Spinal cord (tissue), 10 donors: Measurements from ENCODE around the gene RNF31. TPM values are rescaled to one million over a fixed set of nuclear protein-coding genes. Genes with fewer than 3 reads are reported as not detected.
A peak's percentile ranks its signal among the peaks of the same experiment; 100 is the strongest.

Source experiments
- DNase-seq, 6 donors: peaks; one replicate each; pipeline versions ENCODE4 v3.0.0 to v3.0.0-alpha.2; 2013 to 2015; ENCODE audit warnings: low spot score in 6 of 6, low read depth in 4 of 6
- H3K27ac ChIP-seq: one replicate; pipeline ENCODE4 v1.5.1; 2013; ENCODE audit warnings: low read depth, low read length, control low read depth
- H3K27me3 ChIP-seq: one replicate; pipeline ENCODE4 v1.6.1; 2013; ENCODE audit warnings: low read length; ENCODE audit not compliant: control insufficient read depth, insufficient read depth
- H3K36me3 ChIP-seq: one replicate; pipeline ENCODE4 v1.6.1; 2013; ENCODE audit warnings: low read length; ENCODE audit not compliant: control insufficient read depth, insufficient read depth
- H3K4me1 ChIP-seq: one replicate; pipeline ENCODE4 v1.6.1; 2013; ENCODE audit warnings: low read length; ENCODE audit not compliant: control insufficient read depth, insufficient read depth
- H3K4me3 ChIP-seq: one replicate; pipeline ENCODE4 v1.5.1; 2013; ENCODE audit warnings: low read depth, low read length, control low read depth
- H3K9me3 ChIP-seq: one replicate; pipeline ENCODE4 v1.6.1; 2013; ENCODE audit warnings: low read length; ENCODE audit not compliant: control insufficient read depth, insufficient read depth
- WGBS: methylation state at CpG from one replicate; pipeline ENCODE4 v1.1.5; 2013; ENCODE audit warnings: missing lambda C conversion rate; ENCODE audit not compliant: insufficient coverage; 5-methylcytosine and 5-hydroxymethylcytosine counted together
- polyA plus RNA-seq, 2 donors: library from polyadenylated mRNA; unstranded; fragments of 120-200 nt; gene quantifications; one replicate each; pipeline ENCODE4 v1.2.1, GENCODE V29; 2013; ENCODE audit not compliant: insufficient read length in 2 of 2
- total RNA-seq, 2 donors: library from RNA; depleted of rRNA in 1 of 2; stranded (reverse); fragments of 120-200 nt in 1 of 2; fragments of >200 nt in 1 of 2; gene quantifications; one replicate each; pipeline versions ENCODE4 v1.2.3 to v1.2.4, GENCODE V29; 2013 to 2014
- donor health status: healthy.

RNF31 gene
- total and polyA plus RNA-seq, 4 donors = 17.8 to 56.8 (median 48.7) TPM

DNA sequence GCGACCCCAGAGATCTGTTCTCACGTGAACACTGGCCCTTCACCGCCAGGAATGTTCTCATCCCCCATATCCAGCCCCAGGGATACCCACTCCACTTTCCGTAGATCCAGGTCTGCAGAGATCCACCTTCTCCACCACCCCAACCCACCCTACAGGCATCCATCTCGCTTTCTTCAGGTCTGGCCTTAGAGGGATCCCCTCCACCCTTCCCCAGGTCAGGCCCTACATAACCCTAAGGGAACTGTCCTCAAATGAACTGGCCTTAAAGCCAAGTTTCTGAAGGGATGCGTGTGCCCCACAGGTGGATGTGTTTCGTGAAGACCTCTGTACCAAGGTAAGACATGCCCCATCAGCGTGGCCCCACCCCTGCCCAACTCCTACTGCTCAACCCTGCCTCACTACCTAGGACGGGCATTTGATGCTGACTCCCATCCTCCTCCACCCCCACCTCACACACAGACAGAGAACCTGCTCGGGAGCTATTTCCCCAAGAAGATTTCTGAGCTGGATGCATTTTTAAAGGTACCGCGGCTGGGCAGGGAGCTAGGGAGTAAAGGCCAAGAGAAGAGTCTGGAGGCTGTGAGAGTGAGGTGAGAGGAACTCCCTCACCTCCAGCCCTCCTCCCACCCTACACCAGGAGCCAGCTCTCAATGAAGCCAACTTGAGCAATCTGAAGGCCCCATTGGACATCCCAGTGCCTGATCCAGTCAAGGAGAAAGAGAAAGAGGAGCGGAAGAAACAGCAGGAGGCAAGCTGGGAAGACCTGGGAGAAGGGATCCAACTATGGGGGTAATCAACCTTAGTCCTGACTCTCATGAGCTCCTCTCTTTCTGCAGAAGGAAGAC is 10.4 kb upstream of the RNF31 start:
- WGBS = 47% methylated on average over 9 of the region's 13 CpGs
- Histone ChIP-seq H3K9me3 (no peaks in the 10 kb centered on the region), H3K4me1 (peaks cover 51% of the 10 kb centered on the region)

DNA sequence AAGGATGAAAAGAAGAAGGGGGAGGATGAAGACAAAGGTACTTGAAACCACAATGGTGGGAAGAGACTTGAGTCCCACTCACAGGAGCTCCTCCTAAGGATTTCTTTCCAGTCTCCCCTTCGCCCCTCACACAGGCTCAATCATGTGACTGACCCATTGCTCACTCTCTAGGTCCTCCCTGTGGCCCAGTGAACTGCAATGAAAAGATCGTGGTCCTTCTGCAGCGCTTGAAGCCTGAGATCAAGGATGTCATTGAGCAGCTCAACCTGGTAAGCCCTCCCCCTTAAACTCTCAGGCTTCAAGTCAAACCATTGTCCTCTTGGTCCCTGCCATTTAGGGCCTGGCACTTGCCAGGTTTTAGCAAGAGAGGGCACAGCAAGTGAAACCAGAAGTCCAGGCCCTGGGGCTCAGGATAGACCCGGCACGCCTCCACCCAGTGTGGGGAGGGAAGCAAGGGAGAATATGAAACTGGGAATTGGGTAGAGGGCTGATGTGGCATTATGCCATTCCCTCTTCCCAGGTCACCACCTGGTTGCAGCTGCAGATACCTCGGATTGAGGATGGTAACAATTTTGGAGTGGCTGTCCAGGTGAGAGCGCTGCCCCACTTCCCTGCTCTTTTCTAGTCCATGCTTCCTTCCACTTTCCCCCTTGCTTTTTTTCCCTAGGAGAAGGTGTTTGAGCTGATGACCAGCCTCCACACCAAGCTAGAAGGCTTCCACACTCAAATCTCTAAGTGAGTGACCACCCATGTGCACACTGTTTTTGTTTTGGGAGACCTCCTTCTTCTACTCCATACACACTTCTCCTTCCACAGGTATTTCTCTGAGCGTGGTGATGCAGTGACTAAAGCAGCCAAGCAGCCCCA is 9.5 kb upstream of the RNF31 start:
- Histone ChIP-seq H3K4me1 (peaks cover 56% of the 10 kb centered on the region), H3K27ac (no peak overlapping the region)
- WGBS = 92% methylated on average over 6 of the region's 8 CpGs

More for the DNA sequence above, 10.4 kb upstream of the RNF31 start:
- Histone ChIP-seq H3K4me3 (peak overlapping the region; percentile 80), H3K27ac (peak overlapping the region; percentile 25), H3K27me3 (no peaks in the 10 kb centered on the region), H3K36me3 (peaks cover 34% of the 10 kb centered on the region)
- DNase-seq = no peak

DNA sequence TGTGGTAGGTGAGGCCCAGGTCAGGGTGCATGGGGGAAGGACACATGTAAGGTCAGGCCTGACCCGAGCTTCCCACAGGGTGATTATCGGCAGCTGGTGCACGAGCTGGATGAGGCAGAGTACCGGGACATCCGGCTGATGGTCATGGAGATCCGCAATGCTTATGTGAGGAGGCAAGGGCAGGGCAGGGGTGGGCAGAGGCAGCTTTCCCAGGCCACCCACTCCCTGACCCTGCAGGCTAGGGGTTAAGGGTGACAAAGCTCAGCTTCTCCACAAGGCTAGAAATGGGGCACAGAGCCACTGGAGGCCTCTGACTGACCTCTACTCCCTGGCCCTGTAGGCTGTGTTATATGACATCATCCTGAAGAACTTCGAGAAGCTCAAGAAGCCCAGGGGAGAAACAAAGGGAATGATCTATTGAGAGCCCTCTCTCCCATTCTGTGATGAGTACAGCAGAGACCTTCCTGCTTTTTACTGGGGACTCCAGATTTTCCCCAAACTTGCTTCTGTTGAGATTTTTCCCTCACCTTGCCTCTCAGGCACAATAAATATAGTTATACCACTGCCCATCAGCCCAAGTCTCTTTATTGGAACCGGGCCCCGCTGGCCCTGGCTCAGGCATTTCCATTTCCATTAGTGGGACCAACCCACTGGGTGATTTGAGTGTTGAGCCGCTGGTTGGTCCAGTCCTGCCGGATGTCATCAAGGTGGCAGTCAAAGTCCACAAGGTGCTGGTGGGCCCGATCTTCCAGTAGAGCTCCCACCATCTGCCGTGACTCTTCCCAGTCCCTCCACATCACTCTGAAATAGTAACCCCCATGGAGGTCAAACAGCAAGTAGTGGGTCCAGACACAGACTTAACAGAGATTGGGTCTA is 8.7 kb upstream of the RNF31 start:
- Histone ChIP-seq H3K36me3 (peaks cover 27% of the 10 kb centered on the region), H3K9me3 (no peaks in the 10 kb centered on the region), H3K4me3 (no peak overlapping the region), H3K27ac (no peak overlapping the region), H3K4me1 (peaks cover 56% of the 10 kb centered on the region), H3K27me3 (no peaks in the 10 kb centered on the region)
- WGBS = 90% methylated on average over 13 of the region's 13 CpGs
- DNase-seq = no peak

More for the DNA sequence above, 9.5 kb upstream of the RNF31 start:
- DNase-seq = no peak
- Histone ChIP-seq H3K9me3 (no peaks in the 10 kb centered on the region), H3K4me3 (peak overlapping the region; percentile 9), H3K36me3 (peaks cover 27% of the 10 kb centered on the region), H3K27me3 (no peaks in the 10 kb centered on the region)

GRCh38 chr14:24139272-24139934 is 7.9 kb upstream of the RNF31 start:
- H3K4me1 ChIP-seq = peaks cover 56% of the 10 kb centered on the region
- H3K36me3 ChIP-seq = peaks cover 31% of the 10 kb centered on the region
- H3K27me3 ChIP-seq = no peaks in the 10 kb centered on the region
- H3K4me3 ChIP-seq = peak overlapping the region; percentile 6
- 85% methylated on average over 7 of the region's 9 CpGs for WGBS
- no peak for DNase-seq
- H3K27ac ChIP-seq = no peak overlapping the region
- no peaks in the 10 kb centered on the region for H3K9me3 ChIP-seq

- WGBS = 0% methylated on average over 65 of the region's 65 CpGs
- no peaks in the 10 kb centered on the region for H3K27me3 ChIP-seq
- peak within 1 kb of the TSS; percentile 97 for H3K27ac ChIP-seq
- H3K4me3 ChIP-seq = peak within 1 kb of the TSS; percentile 95
- peak; percentile 98 to 100 (median 100) for DNase-seq
- H3K4me1 ChIP-seq = peaks cover 56% of the 10 kb centered on the region
- peaks cover 31% of the 10 kb centered on the region for H3K36me3 ChIP-seq
- no peaks in the 10 kb centered on the region for H3K9me3 ChIP-seq
Observed at GRCh38 chr14:24141097-24141880, 6.0 kb upstream of the RNF31 start, which contains the start of gene EMC9. TSS of gene EMC9 (minus strand) at chr14:24141591. CDS start at chr14:24141304, 287 bp downstream.

- no peak overlapping the region for H3K4me3 ChIP-seq
- H3K9me3 ChIP-seq = no peaks in the 10 kb centered on the region
- H3K4me1 ChIP-seq = peaks cover 47% of the 10 kb centered on the region
- no peak for DNase-seq
- no CpG with 5 or more reads among the region's 2 CpGs for WGBS
- peaks cover 16% of the 10 kb centered on the region for H3K36me3 ChIP-seq
- no peak overlapping the region for H3K27ac ChIP-seq
- no peaks in the 10 kb centered on the region for H3K27me3 ChIP-seq
Observed at GRCh38 chr14:24143511-24143910, 3.8 kb upstream of the RNF31 start.

DNA sequence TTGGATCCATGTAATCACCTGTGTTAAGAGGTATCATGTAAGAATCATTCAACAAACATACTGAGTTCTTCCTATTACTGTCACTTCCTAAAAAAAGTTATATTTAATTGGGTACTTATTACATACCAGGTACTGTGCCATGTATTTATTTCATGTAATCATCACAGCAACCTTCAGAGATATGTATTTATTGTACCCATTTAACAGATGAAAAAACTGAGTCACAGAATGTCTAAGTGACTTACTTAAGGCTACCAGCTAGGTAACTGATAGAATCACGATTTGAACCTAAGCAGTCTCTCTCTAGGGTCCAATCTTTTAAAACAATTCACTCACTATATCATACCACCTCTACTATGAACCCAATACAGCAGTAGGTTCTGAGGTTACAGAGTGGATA is 2.8 kb upstream of the RNF31 start:
- Histone ChIP-seq H3K36me3 (peaks cover 14% of the 10 kb centered on the region), H3K27ac (no peak overlapping the region), H3K27me3 (no peaks in the 10 kb centered on the region), H3K4me3 (no peak overlapping the region), H3K4me1 (peaks cover 43% of the 10 kb centered on the region), H3K9me3 (no peaks in the 10 kb centered on the region)
- no peak for DNase-seq
- no CpG with 5 or more reads among the region's 1 CpG for WGBS

- Histone ChIP-seq H3K4me1 (peaks cover 39% of the 10 kb centered on the region), H3K4me3 (no peak overlapping the region), H3K36me3 (peaks cover 19% of the 10 kb centered on the region), H3K27me3 (no peaks in the 10 kb centered on the region), H3K9me3 (no peaks in the 10 kb centered on the region), H3K27ac (no peak overlapping the region)
- no peak for DNase-seq
- WGBS = no CpG with 5 or more reads among the region's 2 CpGs
Observed at GRCh38 chr14:24145219-24145618, 2.1 kb upstream of the RNF31 start.
